HG03439 (cell line): ENCODE data around the gene GTF2IRD1.
"Not testable (repeated sequence)": the region's sequence is repeated elsewhere in the genome, so short reads cannot be mapped to it uniquely, and the experiment has no call there.

ENCODE experiments used
- ATAC-seq: cut with Tn5 transposase; IDR thresholded peaks from one replicate; pipeline ENCODE4 v1.9.1; 2021; ENCODE audit warnings: mild to moderate bottlenecking, moderate library complexity; ENCODE audit not compliant: unreplicated experiment

Gene GTF2IRD1

GRCh38 chr7:74507538-74508319 lies 54.0 kb downstream of the GTF2IRD1 start:
- ATAC-seq, result no peak

GRCh38 chr7:74509453-74509852 lies 55.7 kb downstream of the GTF2IRD1 start:
- not testable (repeated sequence) for ATAC-seq

GRCh38 chr7:74511345-74511744 lies 57.6 kb downstream of the GTF2IRD1 start:
- ATAC-seq, result no peak

GRCh38 chr7:74512762-74513161 lies 59.1 kb downstream of the GTF2IRD1 start:
- ATAC-seq, result no peak

- ATAC-seq, result no peak
Measured at GRCh38 chr7:74514131-74514591, 60.5 kb downstream of the GTF2IRD1 start.

GRCh38 chr7:74515276-74515675 lies 61.6 kb downstream of the GTF2IRD1 start:
- no peak for ATAC-seq

- no peak for ATAC-seq
Measured at GRCh38 chr7:74516214-74516613, 62.5 kb downstream of the GTF2IRD1 start.

GRCh38 chr7:74518041-74518440 lies 64.3 kb downstream of the GTF2IRD1 start:
- no peak for ATAC-seq

- no peak for ATAC-seq
Measured at GRCh38 chr7:74518654-74519053, 64.9 kb downstream of the GTF2IRD1 start.

- no peak for ATAC-seq
Measured at GRCh38 chr7:74519395-74519794, 65.7 kb downstream of the GTF2IRD1 start.

GRCh38 chr7:74521855-74522254 lies 68.1 kb downstream of the GTF2IRD1 start:
- ATAC-seq, result no peak

- ATAC-seq, result no peak
Measured at GRCh38 chr7:74522281-74522905, 68.7 kb downstream of the GTF2IRD1 start.

- no peak for ATAC-seq
Measured at GRCh38 chr7:74523015-74523414, 69.3 kb downstream of the GTF2IRD1 start.

GRCh38 chr7:74525140-74525539 lies 71.4 kb downstream of the GTF2IRD1 start:
- no peak for ATAC-seq

- no peak for ATAC-seq
Measured at GRCh38 chr7:74525881-74526280, 72.2 kb downstream of the GTF2IRD1 start.

GRCh38 chr7:74526780-74527179 lies 73.1 kb downstream of the GTF2IRD1 start:
- ATAC-seq, result no peak

GRCh38 chr7:74527842-74528241 lies 74.1 kb downstream of the GTF2IRD1 start:
- no peak for ATAC-seq

- not testable (repeated sequence) for ATAC-seq
Measured at GRCh38 chr7:74528773-74529172, 75.1 kb downstream of the GTF2IRD1 start.

GRCh38 chr7:74535951-74536356 lies 82.2 kb downstream of the GTF2IRD1 start:
- no peak for ATAC-seq

GRCh38 chr7:74541937-74542336 lies 88.2 kb downstream of the GTF2IRD1 start:
- not testable (repeated sequence) for ATAC-seq

GRCh38 chr7:74542558-74543117 lies 88.9 kb downstream of the GTF2IRD1 start:
- ATAC-seq, result no peak
